AG09309 (cell line): ENCODE measurements around the gene EP400.

Experiments
- DNase-seq: peaks from one replicate; pipeline ENCODE4 v3.0.0-alpha.2; 2010; ENCODE audit warnings: low read depth
- H3K4me3 ChIP-seq: 2 replicates; pipeline ENCODE4 v1.5.1; 2011; ENCODE audit warnings: mild to moderate bottlenecking, low read depth, low read length, moderate library complexity; ENCODE audit not compliant: control insufficient read depth
- TF ChIP-seq, protein P1 (sequence below): IDR thresholded peaks from 2 replicates; pipeline ENCODE4 v1.5.1; 2011; ENCODE audit warnings: mild to moderate bottlenecking, low read depth, low read length, inconsistent platforms; ENCODE audit not compliant: insufficient read depth, control insufficient read depth; ENCODE audit errors: missing control alignments

EP400 gene

DNA sequence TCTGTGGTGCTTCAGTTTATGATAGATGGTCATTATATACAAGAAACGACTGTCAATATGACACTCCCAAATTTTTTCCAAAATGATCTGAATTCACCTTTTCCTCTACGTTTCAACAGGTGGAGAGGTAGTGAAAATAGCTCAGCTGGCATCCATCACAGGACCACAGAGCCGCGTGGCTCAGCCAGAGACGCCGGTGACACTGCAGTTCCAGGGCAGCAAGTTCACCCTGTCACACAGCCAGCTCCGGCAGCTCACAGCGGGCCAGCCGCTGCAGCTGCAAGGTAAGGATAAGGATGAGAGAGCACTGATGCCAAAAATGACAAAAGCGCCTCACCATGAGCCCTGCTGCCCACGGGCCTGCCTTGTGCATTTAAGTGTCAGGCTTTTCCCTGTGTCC lies 73.9 kb downstream of the EP400 start:
- DNase-seq = no peak
- TF ChIP-seq, protein P1, sequence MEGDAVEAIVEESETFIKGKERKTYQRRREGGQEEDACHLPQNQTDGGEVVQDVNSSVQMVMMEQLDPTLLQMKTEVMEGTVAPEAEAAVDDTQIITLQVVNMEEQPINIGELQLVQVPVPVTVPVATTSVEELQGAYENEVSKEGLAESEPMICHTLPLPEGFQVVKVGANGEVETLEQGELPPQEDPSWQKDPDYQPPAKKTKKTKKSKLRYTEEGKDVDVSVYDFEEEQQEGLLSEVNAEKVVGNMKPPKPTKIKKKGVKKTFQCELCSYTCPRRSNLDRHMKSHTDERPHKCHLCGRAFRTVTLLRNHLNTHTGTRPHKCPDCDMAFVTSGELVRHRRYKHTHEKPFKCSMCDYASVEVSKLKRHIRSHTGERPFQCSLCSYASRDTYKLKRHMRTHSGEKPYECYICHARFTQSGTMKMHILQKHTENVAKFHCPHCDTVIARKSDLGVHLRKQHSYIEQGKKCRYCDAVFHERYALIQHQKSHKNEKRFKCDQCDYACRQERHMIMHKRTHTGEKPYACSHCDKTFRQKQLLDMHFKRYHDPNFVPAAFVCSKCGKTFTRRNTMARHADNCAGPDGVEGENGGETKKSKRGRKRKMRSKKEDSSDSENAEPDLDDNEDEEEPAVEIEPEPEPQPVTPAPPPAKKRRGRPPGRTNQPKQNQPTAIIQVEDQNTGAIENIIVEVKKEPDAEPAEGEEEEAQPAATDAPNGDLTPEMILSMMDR = no peak
- no peak overlapping the region for H3K4me3 ChIP-seq

DNA sequence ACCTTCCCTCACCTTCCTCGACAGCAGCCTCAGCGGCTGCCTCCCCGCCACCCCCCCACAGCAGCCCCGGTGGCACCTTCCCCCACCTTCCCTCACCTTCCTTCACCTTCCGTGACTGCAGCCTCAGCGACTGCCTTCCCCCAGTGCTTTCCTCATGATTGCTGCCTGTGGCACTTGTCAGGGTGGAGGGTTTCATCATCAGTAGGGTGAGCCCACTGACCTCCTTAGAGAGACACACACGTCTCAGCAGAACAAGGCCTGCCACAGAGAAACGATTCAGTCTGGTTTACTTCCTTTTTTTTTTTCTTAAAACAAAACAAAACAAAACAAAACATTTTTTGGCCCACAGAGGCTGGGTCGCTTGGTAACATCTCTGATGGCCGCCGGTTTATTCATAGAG lies 75.0 kb downstream of the EP400 start:
- TF ChIP-seq, protein P1 = no peak
- H3K4me3 ChIP-seq = no peak overlapping the region

DNA sequence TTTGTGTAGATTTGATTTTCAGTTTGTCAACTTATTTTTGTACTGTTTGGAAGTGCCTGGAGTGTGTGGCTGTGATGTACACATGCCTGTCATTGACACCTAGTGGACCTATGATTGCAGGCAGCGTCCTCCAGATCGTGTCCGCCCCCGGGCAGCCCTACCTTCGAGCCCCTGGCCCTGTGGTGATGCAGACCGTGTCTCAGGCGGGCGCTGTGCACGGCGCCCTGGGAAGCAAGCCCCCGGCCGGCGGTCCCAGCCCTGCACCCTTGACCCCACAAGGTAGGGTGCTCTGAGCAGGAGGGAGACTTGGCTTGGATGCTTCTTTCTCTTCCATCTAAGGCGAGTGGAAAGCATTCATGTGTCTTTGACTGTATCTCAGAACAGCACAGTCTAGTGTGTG lies 75.8 kb downstream of the EP400 start:
- TF ChIP-seq, protein P1 = no peak
- no peak for DNase-seq
- no peak overlapping the region for H3K4me3 ChIP-seq

More for the DNA sequence above, 75.0 kb downstream of the EP400 start:
- DNase-seq = no peak

DNA sequence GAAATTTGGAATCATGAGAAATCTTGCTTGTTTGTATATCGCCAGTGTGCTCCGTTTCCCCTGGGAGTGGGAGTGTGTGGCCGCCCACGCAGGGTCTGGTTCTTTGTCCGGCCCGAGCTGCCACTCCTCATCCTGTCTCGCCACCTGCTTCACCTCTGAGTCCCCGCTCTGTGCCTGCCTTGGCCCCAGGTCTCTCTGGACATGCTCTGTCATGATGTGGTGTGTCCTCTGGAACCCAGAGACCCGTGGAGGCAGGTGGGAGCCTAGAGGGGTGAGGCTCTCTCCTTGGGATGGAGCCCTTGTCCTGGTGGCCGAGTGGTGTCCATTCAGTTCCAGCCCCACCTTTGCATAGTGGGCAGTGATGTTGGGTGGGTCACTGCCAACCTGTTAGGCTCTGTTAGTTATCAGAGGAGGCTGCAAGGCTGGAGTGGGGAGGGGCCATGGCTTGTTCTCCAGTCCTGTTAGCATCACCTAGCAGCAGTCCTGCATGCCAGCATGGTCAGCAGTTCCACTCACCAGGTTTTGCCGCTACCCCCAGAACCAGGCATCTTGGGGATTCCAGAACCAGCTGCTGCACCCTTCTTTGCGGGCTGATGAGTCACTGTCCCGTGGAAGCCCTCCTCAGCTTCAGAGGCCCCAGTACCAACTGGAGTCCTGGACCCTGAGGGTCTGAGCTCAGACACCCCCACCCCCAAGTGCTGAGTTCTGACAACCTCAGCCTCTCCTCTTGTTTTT lies 76.5 kb downstream of the EP400 start:
- DNase-seq = no peak
- TF ChIP-seq, protein P1 = no peak

DNA sequence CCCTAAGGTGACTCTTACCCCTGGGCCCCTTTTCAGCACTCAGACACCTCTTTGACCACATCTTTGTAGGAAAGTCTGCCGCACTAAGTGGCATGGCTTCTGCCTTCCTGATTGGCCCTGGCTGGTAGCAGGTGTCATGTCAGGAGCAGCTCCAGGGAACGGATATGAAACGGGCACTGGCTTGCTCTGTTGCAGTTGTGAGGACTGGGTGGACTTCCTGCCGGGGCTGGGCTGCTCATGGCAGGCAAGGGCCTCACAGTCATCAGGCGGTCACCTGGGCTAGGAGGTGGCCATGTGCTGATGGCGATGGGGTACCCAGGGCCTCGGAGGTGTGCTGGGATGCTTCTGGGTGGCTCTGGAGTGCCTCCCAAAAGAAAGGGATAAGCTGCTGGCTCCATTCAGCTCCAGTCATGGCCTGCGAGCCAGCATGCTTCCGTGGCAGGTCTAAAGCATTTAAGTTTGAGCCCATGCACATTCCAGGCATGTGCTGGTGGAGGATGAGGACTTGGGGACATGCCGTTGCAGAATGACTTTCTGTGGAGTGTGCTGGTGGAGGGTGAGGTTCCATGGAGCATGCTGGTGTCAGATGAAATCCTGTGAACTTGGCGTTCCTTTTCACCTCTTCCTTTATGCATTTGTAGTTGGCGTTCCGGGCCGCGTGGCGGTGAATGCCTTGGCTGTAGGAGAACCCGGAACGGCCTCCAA lies 77.2 kb downstream of the EP400 start:
- TF ChIP-seq, protein P1 = no peak
- H3K4me3 ChIP-seq = no peak overlapping the region
- no peak for DNase-seq

More for the DNA sequence above, 76.5 kb downstream of the EP400 start:
- H3K4me3 ChIP-seq = no peak overlapping the region

DNA sequence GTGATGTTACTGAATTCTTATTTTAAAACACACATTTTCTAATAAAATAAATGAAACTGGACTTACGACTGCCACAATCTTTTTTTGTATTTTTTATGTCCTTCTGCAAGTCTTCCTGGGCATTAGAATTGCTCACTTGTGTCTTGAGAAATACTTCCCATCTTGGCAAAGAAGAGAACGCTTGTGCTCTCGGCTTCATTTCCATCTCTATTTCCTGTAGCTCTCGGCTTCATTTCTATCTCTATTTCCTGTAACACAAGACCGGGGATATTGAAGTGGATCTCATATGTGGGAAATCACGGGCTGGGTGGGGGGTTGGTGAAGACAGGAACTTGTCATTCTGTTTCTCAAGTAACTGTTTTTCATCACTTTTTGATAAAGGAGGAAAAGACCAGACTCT lies 77.9 kb downstream of the EP400 start:
- TF ChIP-seq, protein P1 = no peak
- DNase-seq = no peak
- no peak overlapping the region for H3K4me3 ChIP-seq
